ENCODE data around the gene KRT37.

Gene KRT37

DNA sequence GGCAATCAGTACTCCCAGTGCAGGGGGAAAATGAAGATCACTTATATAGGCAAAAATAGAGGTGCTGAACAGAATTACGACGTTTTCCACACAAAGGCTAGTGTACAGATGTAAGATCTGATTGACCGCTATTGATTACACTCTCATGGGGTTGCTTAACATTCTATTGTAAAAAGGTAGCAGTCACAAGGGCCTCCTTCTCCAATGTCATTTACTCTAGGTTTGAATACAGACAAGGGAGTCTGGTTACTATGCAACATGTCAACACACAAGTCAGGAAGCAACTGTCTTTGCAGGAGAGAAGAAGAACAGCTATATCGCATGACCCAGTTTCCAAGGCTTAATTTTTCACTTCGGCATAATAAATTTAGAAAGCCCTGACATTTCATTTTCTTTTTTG lies 7.9 kb downstream of the KRT37 start:
- Histone ChIP-seq H3K36me3 (replicated peaks; ENCODE audit: low read depth, low read length) (no peaks in the 10 kb centered on the region), H3K4me2 (ENCODE audit: low read length) (no peak overlapping the region), H3K4me1 (ENCODE audit: low read length) (no peaks in the 10 kb centered on the region), H3K9ac (ENCODE audit: low read length) (no peak overlapping the region), H3K9me3 (ENCODE audit: insufficient read depth, low read length) (no peaks in the 10 kb centered on the region), H2AFZ (ENCODE audit: low read depth, low read length) (no peak overlapping the region), H3K27me3 (ENCODE audit: low read depth, low read length) (peaks cover 15% of the 10 kb centered on the region), H4K20me1 (ENCODE audit: insufficient read depth, low read length) (no peaks in the 10 kb centered on the region), H3K79me2 (ENCODE audit: low read length) (no peaks in the 10 kb centered on the region), H3K27ac (ENCODE audit: low read length) (no peak overlapping the region), H3K4me3 (ENCODE audit: low read length) (no peak overlapping the region)
- TF ChIP-seq, protein P1, sequence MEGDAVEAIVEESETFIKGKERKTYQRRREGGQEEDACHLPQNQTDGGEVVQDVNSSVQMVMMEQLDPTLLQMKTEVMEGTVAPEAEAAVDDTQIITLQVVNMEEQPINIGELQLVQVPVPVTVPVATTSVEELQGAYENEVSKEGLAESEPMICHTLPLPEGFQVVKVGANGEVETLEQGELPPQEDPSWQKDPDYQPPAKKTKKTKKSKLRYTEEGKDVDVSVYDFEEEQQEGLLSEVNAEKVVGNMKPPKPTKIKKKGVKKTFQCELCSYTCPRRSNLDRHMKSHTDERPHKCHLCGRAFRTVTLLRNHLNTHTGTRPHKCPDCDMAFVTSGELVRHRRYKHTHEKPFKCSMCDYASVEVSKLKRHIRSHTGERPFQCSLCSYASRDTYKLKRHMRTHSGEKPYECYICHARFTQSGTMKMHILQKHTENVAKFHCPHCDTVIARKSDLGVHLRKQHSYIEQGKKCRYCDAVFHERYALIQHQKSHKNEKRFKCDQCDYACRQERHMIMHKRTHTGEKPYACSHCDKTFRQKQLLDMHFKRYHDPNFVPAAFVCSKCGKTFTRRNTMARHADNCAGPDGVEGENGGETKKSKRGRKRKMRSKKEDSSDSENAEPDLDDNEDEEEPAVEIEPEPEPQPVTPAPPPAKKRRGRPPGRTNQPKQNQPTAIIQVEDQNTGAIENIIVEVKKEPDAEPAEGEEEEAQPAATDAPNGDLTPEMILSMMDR (IDR thresholded peaks at IDR 0.05; ENCODE audit: low read depth, low read length), result no peak
- TF ChIP-seq EZH2phosphoT487 (IDR thresholded peaks at IDR 0.05; ENCODE audit: low read depth), result no peak

DNA sequence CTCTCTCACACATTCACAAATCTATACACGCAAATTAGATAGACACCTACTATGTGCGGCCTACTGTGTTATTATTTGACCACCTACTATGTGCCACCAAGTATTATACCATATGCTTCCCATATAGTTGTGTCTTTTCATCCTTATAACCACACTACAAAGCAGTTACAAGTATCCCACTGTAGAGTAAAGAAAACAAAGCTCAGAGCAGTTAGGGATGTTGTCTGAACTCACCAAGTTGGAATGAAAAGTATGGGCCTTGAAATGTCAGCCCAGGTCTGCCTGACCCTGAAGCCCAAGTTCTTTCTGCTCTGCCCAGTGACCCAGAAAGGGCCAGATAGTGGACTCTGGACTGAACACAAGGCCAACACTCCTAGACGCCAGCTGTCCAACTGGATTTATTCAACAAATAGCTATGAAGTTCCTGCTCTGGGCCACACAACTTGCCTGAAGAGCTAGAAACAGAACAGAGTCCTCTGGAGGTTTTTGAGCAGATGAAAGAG lies 8.5 kb downstream of the KRT37 start:
- no peak overlapping the region for H2AFZ ChIP-seq (ENCODE audit: low read depth, low read length)
- H3K36me3 ChIP-seq (replicated peaks; ENCODE audit: low read depth, low read length), result no peaks in the 10 kb centered on the region
- no peaks in the 10 kb centered on the region for H3K9me3 ChIP-seq (ENCODE audit: insufficient read depth, low read length)
- no peaks in the 10 kb centered on the region for H4K20me1 ChIP-seq (ENCODE audit: insufficient read depth, low read length)
- H3K4me2 ChIP-seq (ENCODE audit: low read length), result no peak overlapping the region
- TF ChIP-seq, protein P1 (IDR thresholded peaks at IDR 0.05; ENCODE audit: low read depth, low read length), result no peak
- TF ChIP-seq EZH2phosphoT487 (IDR thresholded peaks at IDR 0.05; ENCODE audit: low read depth), result no peak
- no peaks in the 10 kb centered on the region for H3K79me2 ChIP-seq (ENCODE audit: low read length)
- H3K27ac ChIP-seq (ENCODE audit: low read length), result no peak overlapping the region
- no peaks in the 10 kb centered on the region for H3K4me1 ChIP-seq (ENCODE audit: low read length)
- H3K4me3 ChIP-seq (ENCODE audit: low read length), result no peak overlapping the region
- H3K27me3 ChIP-seq (ENCODE audit: low read depth, low read length), result peaks cover 15% of the 10 kb centered on the region
- H3K9ac ChIP-seq (ENCODE audit: low read length), result no peak overlapping the region

DNA sequence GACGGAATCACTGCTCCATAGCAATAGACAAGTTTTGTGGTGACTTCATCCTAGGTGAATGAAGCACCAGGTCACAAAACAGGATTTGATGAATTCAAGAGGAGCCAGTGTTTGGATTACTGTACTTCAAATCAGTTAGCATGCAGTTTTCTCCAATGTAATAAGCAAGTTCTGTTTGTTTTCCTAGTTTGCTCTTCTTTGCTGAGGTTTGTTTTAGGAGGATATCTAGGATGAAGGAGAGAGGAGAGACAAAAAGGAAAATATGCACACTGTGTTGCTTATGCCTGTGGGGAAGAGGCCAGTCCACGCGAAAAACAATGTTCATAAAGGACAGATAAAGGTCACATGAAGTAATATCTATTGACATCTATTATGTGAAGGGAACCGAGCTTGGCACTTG lies 9.0 kb downstream of the KRT37 start:
- H3K27me3 ChIP-seq (ENCODE audit: low read depth, low read length), result peaks cover 15% of the 10 kb centered on the region
- no peak overlapping the region for H3K4me3 ChIP-seq (ENCODE audit: low read length)
- no peaks in the 10 kb centered on the region for H3K9me3 ChIP-seq (ENCODE audit: insufficient read depth, low read length)
- no peaks in the 10 kb centered on the region for H3K36me3 ChIP-seq (replicated peaks; ENCODE audit: low read depth, low read length)
- no peaks in the 10 kb centered on the region for H3K79me2 ChIP-seq (ENCODE audit: low read length)
- H3K4me2 ChIP-seq (ENCODE audit: low read length), result no peak overlapping the region
- H3K9ac ChIP-seq (ENCODE audit: low read length), result no peak overlapping the region
- H3K4me1 ChIP-seq (ENCODE audit: low read length), result no peaks in the 10 kb centered on the region
- no peaks in the 10 kb centered on the region for H4K20me1 ChIP-seq (ENCODE audit: insufficient read depth, low read length)
- H2AFZ ChIP-seq (ENCODE audit: low read depth, low read length), result no peak overlapping the region
- H3K27ac ChIP-seq (ENCODE audit: low read length), result no peak overlapping the region
- TF ChIP-seq, protein P1 (IDR thresholded peaks at IDR 0.05; ENCODE audit: low read depth, low read length), result no peak
- no peak for TF ChIP-seq EZH2phosphoT487 (IDR thresholded peaks at IDR 0.05; ENCODE audit: low read depth)

DNA sequence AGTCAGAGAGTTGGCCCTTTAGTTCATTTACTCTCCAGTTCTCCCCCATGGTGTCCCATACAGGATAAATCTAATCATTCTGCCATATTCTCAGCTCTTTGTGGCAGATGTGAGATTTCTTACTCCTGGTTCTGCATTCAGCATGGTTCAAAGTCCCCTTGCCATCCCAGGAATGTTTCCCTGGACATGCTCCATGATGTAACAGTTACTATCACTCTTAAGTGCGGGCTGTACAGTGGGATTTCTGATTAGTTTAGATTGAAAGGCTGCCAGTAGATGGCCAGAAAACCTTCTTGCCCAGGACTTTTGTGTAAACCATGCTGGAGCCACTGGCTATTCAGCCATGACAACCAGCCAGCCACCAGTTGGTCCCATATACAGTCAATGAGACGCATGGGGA lies 10.4 kb downstream of the KRT37 start:
- no peaks in the 10 kb centered on the region for H4K20me1 ChIP-seq (ENCODE audit: insufficient read depth, low read length)
- H3K9me3 ChIP-seq (ENCODE audit: insufficient read depth, low read length), result no peaks in the 10 kb centered on the region
- H3K27me3 ChIP-seq (ENCODE audit: low read depth, low read length), result peaks cover 15% of the 10 kb centered on the region
- H2AFZ ChIP-seq (ENCODE audit: low read depth, low read length), result no peak overlapping the region
- no peak overlapping the region for H3K9ac ChIP-seq (ENCODE audit: low read length)
- no peaks in the 10 kb centered on the region for H3K79me2 ChIP-seq (ENCODE audit: low read length)
- no peak overlapping the region for H3K27ac ChIP-seq (ENCODE audit: low read length)
- no peaks in the 10 kb centered on the region for H3K4me1 ChIP-seq (ENCODE audit: low read length)
- no peak overlapping the region for H3K4me2 ChIP-seq (ENCODE audit: low read length)
- TF ChIP-seq, protein P1 (IDR thresholded peaks at IDR 0.05; ENCODE audit: low read depth, low read length), result no peak
- no peak for TF ChIP-seq EZH2phosphoT487 (IDR thresholded peaks at IDR 0.05; ENCODE audit: low read depth)
- no peak overlapping the region for H3K4me3 ChIP-seq (ENCODE audit: low read length)
- no peaks in the 10 kb centered on the region for H3K36me3 ChIP-seq (replicated peaks; ENCODE audit: low read depth, low read length)

All from OCI-LY3 (cell line).